Measurements from ENCODE around the gene MFSD2B. TPM values are rescaled to one million over a fixed set of nuclear protein-coding genes. Genes with fewer than 3 reads are reported as not detected.

MFSD2B gene
- total RNA-seq, 1 donor from 2014 or later = 0.34 TPM

DNA sequence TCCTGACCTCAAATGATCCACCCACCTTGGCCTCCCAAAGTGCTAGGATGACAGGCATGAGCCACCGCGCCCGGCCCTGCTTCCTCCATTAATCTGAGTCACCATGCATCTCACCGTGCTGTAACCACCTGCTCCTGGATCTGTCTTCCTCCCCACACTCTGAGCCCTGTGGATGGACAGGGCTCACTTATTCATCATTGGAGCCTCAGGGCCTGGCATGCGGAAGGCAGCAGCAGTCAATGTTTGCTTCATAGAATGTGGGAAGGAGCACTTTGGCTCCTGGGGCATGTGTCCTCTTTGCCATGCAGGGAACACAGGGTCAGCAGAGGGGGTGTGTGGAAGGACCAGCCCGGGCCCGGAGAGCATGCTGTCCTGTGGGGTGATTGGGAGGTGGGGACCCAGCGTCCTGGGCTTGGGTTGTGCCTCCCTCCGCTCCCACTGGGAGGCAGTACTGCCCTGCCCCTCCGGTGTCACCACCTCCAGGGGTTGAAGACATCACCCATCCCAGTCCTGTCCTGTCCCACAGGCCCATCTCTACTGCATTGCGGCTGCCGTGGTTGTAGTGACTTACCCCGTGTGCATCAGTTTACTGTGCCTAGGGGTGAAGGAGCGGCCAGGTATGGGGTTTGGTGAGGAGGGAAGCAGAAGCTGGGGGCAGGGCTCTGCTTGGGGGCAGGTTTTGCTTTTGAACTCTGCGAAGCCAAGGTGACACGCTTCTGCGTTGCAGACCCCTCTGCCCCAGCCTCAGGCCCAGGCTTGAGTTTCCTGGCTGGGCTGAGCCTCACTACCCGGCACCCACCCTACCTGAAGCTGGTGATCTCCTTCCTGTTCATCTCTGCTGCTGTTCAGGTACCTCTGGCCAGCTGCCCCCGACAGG, 11.5 kb downstream of the MFSD2B start:
- Histone ChIP-seq H3K27ac (ENCODE audit: low read depth, low read length) (no peak overlapping the region), H3K27me3 (ENCODE audit: insufficient read depth, low read length) (no peaks in the 10 kb centered on the region), H3K79me2 (ENCODE audit: insufficient read depth, low read length) (no peaks in the 10 kb centered on the region), H3K36me3 (ENCODE audit: insufficient read depth, low read length) (peaks cover 2% of the 10 kb centered on the region), H3K4me2 (ENCODE audit: low read length) (no peak overlapping the region), H3K9ac (ENCODE audit: low read length) (no peak overlapping the region), H4K20me1 (ENCODE audit: insufficient read depth, low read length) (no peaks in the 10 kb centered on the region), H2AFZ (ENCODE audit: low read depth, low read length) (no peak overlapping the region), H3K9me3 (ENCODE audit: insufficient read depth, low read depth, low read length) (no peaks in the 10 kb centered on the region), H3K4me3 (ENCODE audit: insufficient read depth, low read depth, low read length) (no peak overlapping the region), H3K4me1 (ENCODE audit: insufficient read depth, low read length) (peaks cover 2% of the 10 kb centered on the region)
- Mint-ChIP-seq H3K27me3 (ENCODE audit: low read depth, unreplicated experiment) (no peaks in the 10 kb centered on the region), H3K9me3 (ENCODE audit: unreplicated experiment) (no peaks in the 10 kb centered on the region), H3K4me1 (ENCODE audit: low read depth, unreplicated experiment) (peaks cover 4% of the 10 kb centered on the region), H3K27ac (ENCODE audit: unreplicated experiment) (peak overlapping the region; percentile 24), H3K36me3 (ENCODE audit: low read depth, unreplicated experiment) (peaks cover 10% of the 10 kb centered on the region), H3K4me3 (ENCODE audit: unreplicated experiment) (no peak overlapping the region)
- DNase-seq (ENCODE audit: low read depth) (no peak), FAIRE-seq (no peak)
- TF ChIP-seq EZH2 (IDR thresholded peaks at IDR 0.05; ENCODE audit: insufficient read depth, low read length) = no peak
- TF ChIP-seq, protein P1, sequence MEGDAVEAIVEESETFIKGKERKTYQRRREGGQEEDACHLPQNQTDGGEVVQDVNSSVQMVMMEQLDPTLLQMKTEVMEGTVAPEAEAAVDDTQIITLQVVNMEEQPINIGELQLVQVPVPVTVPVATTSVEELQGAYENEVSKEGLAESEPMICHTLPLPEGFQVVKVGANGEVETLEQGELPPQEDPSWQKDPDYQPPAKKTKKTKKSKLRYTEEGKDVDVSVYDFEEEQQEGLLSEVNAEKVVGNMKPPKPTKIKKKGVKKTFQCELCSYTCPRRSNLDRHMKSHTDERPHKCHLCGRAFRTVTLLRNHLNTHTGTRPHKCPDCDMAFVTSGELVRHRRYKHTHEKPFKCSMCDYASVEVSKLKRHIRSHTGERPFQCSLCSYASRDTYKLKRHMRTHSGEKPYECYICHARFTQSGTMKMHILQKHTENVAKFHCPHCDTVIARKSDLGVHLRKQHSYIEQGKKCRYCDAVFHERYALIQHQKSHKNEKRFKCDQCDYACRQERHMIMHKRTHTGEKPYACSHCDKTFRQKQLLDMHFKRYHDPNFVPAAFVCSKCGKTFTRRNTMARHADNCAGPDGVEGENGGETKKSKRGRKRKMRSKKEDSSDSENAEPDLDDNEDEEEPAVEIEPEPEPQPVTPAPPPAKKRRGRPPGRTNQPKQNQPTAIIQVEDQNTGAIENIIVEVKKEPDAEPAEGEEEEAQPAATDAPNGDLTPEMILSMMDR (IDR thresholded peaks at IDR 0.05; ENCODE audit: insufficient read depth, low read depth, low read length) = no peak

DNA sequence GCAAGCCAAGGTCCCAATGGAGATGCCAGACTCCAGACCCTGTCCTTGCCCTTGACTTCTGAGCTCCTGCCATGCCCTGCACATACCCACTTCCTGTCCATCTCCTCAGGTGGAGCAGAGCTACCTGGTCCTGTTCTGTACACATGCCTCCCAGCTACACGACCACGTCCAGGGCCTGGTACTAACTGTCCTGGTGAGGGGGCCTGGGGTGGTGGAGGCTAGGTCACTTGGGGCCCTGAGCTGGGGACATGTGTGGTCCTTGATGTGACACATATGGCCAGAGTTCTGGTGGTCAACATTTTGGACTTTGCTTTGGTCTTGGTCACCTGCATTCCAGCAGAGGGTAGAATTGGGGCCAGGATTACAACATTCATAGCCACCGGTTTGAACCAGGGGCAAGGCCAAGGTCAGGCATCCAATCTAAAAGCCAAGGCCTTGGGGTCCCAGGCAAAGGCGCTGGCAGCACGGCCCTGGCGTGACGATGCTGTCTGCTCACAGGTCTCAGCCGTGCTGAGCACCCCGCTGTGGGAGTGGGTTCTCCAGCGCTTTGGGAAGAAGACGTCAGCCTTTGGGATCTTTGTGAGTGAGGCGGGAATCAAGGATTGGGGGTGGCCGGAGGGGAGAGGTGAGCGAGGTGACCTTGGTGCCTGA, 12.6 kb downstream of the MFSD2B start:
- FAIRE-seq = no peak
- H3K9me3 ChIP-seq (ENCODE audit: insufficient read depth, low read depth, low read length) = no peaks in the 10 kb centered on the region
- H3K36me3 ChIP-seq (ENCODE audit: insufficient read depth, low read length) = peaks cover 2% of the 10 kb centered on the region
- no peak overlapping the region for H3K4me2 ChIP-seq (ENCODE audit: low read length)
- TF ChIP-seq, protein P1 (IDR thresholded peaks at IDR 0.05; ENCODE audit: insufficient read depth, low read depth, low read length) = no peak
- TF ChIP-seq EZH2 (IDR thresholded peaks at IDR 0.05; ENCODE audit: insufficient read depth, low read length) = no peak
- Mint-ChIP-seq H3K4me1 (ENCODE audit: low read depth, unreplicated experiment) (peaks cover 4% of the 10 kb centered on the region), H3K9me3 (ENCODE audit: unreplicated experiment) (no peaks in the 10 kb centered on the region), H3K27ac (ENCODE audit: unreplicated experiment) (no peak overlapping the region), H3K36me3 (ENCODE audit: low read depth, unreplicated experiment) (peaks cover 10% of the 10 kb centered on the region), H3K27me3 (ENCODE audit: low read depth, unreplicated experiment) (no peaks in the 10 kb centered on the region), H3K4me3 (ENCODE audit: unreplicated experiment) (no peak overlapping the region)
- no peak overlapping the region for H2AFZ ChIP-seq (ENCODE audit: low read depth, low read length)
- H3K4me1 ChIP-seq (ENCODE audit: insufficient read depth, low read length) = no peaks in the 10 kb centered on the region
- H3K9ac ChIP-seq (ENCODE audit: low read length) = no peak overlapping the region
- DNase-seq (ENCODE audit: low read depth) = no peak
- no peaks in the 10 kb centered on the region for H3K27me3 ChIP-seq (ENCODE audit: insufficient read depth, low read length)
- H4K20me1 ChIP-seq (ENCODE audit: insufficient read depth, low read length) = no peaks in the 10 kb centered on the region
- no peak overlapping the region for H3K27ac ChIP-seq (ENCODE audit: low read depth, low read length)
- H3K79me2 ChIP-seq (ENCODE audit: insufficient read depth, low read length) = no peaks in the 10 kb centered on the region
- no peak overlapping the region for H3K4me3 ChIP-seq (ENCODE audit: insufficient read depth, low read depth, low read length)
